ENCODE data around the gene ZNF778. TPM values are rescaled to one million over a fixed set of nuclear protein-coding genes. Genes with fewer than 3 reads are reported as not detected.

Gene ZNF778
- total RNA-seq, 1 experiment from 2014 or later, result 16.4 TPM

- Histone ChIP-seq H2BK12ac (ENCODE audit: insufficient read length, low read depth, low read length) (no peak overlapping the region), H4K20me1 (ENCODE audit: control insufficient read depth, insufficient read depth, insufficient read length) (no peaks in the 10 kb centered on the region), H2BK120ac (ENCODE audit: low read depth, low read length, poor library complexity, severe bottlenecking) (no peak overlapping the region), H3K4ac (ENCODE audit: low read depth, low read length) (no peak overlapping the region), H3K23ac (ENCODE audit: insufficient read length, low read depth, low read length) (no peak overlapping the region), H2BK20ac (ENCODE audit: low read depth, low read length, poor library complexity, severe bottlenecking) (no peak overlapping the region), H3K56ac (ENCODE audit: insufficient read length, low read depth, low read length) (no peak overlapping the region), H3K9me3 (ENCODE audit: control insufficient read depth, low read depth, low read length) (peaks cover 30% of the 10 kb centered on the region), H2AK5ac (ENCODE audit: insufficient read length, low read length) (no peak overlapping the region), H4K5ac (ENCODE audit: insufficient read length, low read depth, low read length) (no peak overlapping the region), H3T11ph (ENCODE audit: low read length) (no peak overlapping the region), H3K4me1 (ENCODE audit: insufficient read depth, low read length) (no peaks in the 10 kb centered on the region), H3K79me2 (ENCODE audit: insufficient read depth, low read length) (no peaks in the 10 kb centered on the region), H4K91ac (ENCODE audit: insufficient read length, low read depth, low read length) (no peak overlapping the region), H3K23me2 (ENCODE audit: insufficient read length, low read depth, low read length, poor library complexity, severe bottlenecking) (no peaks in the 10 kb centered on the region), H3K79me1 (ENCODE audit: insufficient read depth, low read depth, low read length, poor library complexity, severe bottlenecking) (no peaks in the 10 kb centered on the region), H2BK5ac (ENCODE audit: insufficient read length, low read length) (no peak overlapping the region), H3K27ac (ENCODE audit: insufficient read length, low read depth, low read length) (no peak overlapping the region), H3K9ac (ENCODE audit: extremely low read depth, insufficient read length, low read length) (no peak overlapping the region), H2BK15ac (ENCODE audit: low read depth, low read length) (no peak overlapping the region), H3K4me2 (ENCODE audit: insufficient read depth, insufficient read length, low read length) (no peak overlapping the region), H3K18ac (ENCODE audit: insufficient read length, low read depth, low read length) (no peak overlapping the region), H3K27me3 (ENCODE audit: insufficient read depth, low read length) (no peaks in the 10 kb centered on the region), H3K14ac (ENCODE audit: insufficient read depth, low read length) (no peak overlapping the region), H2AFZ (ENCODE audit: low read length) (no peak overlapping the region), H4K8ac (replicated peaks; ENCODE audit: insufficient read length, low read depth, low read length) (no peak overlapping the region)
- Mint-ChIP-seq H3K9me3 (peaks cover 13 to 34% of the 10 kb centered on the region in 2 experiments), H3K27me3 (ENCODE audit: low read depth) (no peaks in the 10 kb centered on the region), H3K27ac (no peak overlapping the region), H3K4me3 (no peak overlapping the region), H3K36me3 (ENCODE audit: insufficient read depth in 1 of 3, low read depth in 3 of 3) (peaks cover 66 to 80% (median 76%) of the 10 kb centered on the region in 3 experiments), H3K4me1 (no peaks in the 10 kb centered on the region)
- no peak for TF ChIP-seq CTCF (conservative IDR thresholded peaks at IDR 0.05)
- no CpG with 5 or more reads among the region's 2 CpGs for WGBS (ENCODE audit: extremely low coverage, insufficient read length, low lambda C conversion rate)
- DNase-seq, result no peak
Observed at GRCh38 chr16:89232107-89232506, 14.6 kb downstream of the ZNF778 start.
